Esophagus (tissue), 2 donors: ENCODE data around the gene KCNH4. TPM values are rescaled to one million over a fixed set of nuclear protein-coding genes. Genes with fewer than 3 reads are reported as not detected.

ENCODE experiments used
- H3K27ac ChIP-seq, 2 donors: one replicate each; pipeline ENCODE4 v1.5.1; 2013; ENCODE audit warnings: low read depth in 2 of 2, mild to moderate bottlenecking in 2 of 2, inconsistent platforms in 1 of 2, low read length in 1 of 2, moderate library complexity in 1 of 2
- H3K27me3 ChIP-seq, 2 donors: one replicate each; pipeline ENCODE4 v1.6.1; 2013; ENCODE audit warnings: low read length in 2 of 2, control low read depth in 1 of 2, mild to moderate bottlenecking in 1 of 2; ENCODE audit not compliant: insufficient read depth in 2 of 2, control insufficient read depth in 1 of 2
- H3K36me3 ChIP-seq, 2 donors: one replicate each; pipeline ENCODE4 v1.6.1; 2013; ENCODE audit warnings: low read length in 1 of 2; ENCODE audit not compliant: control insufficient read depth in 2 of 2, insufficient read depth in 2 of 2
- H3K4me1 ChIP-seq, 2 donors: one replicate each; pipeline ENCODE4 v1.6.1; 2013; ENCODE audit warnings: low read length in 1 of 2; ENCODE audit not compliant: control insufficient read depth in 2 of 2, insufficient read depth in 2 of 2
- H3K4me3 ChIP-seq, 2 donors: one replicate each; pipeline ENCODE4 v1.5.1; 2013; ENCODE audit warnings: low read length in 2 of 2, mild to moderate bottlenecking in 2 of 2, low read depth in 1 of 2, moderate library complexity in 1 of 2
- H3K9me3 ChIP-seq, 2 donors: one replicate each; pipeline ENCODE4 v1.6.1; 2013; ENCODE audit warnings: mild to moderate bottlenecking in 2 of 2, low read depth in 1 of 2, low read length in 1 of 2, moderate library complexity in 1 of 2; ENCODE audit not compliant: control insufficient read depth in 2 of 2, insufficient read depth in 1 of 2
- WGBS, 2 donors: extraction: QIAGEN DNeasy Blood & Tissue Kit; methylation state at CpG; one replicate each; pipeline ENCODE4 v1.1.7; 2013; 5-methylcytosine and 5-hydroxymethylcytosine counted together
- polyA plus RNA-seq, 2 donors: library from polyadenylated mRNA; stranded (reverse); fragments of 200-250 nt; gene quantifications; one replicate each; pipeline ENCODE4 v1.2.3, GENCODE V29; 2013
- donor health status: healthy with polysubstance abuse.
- donor health status: Bipolar disorder and iron deficiency.

The KCNH4 gene
- polyA plus RNA-seq, 2 donors, result 0.02 to 0.04 TPM

GRCh38 chr17:42113293-42114069 is 67.5 kb downstream of the KCNH4 start:
- Histone ChIP-seq H3K36me3 (peaks cover 3 to 28% of the 10 kb centered on the region in 2 donors), H3K27ac (peak overlapping the region; percentile 93 to 97), H3K4me3 (no peak overlapping the region), H3K9me3 (no peaks in the 10 kb centered on the region), H3K4me1 (peaks cover 4 to 14% of the 10 kb centered on the region in 2 donors), H3K27me3 (no peaks in the 10 kb centered on the region)
- 87 to 88% methylated on average over 28 of the region's 28 CpGs for WGBS, 2 donors

GRCh38 chr17:42112552-42113176 is 68.3 kb downstream of the KCNH4 start, which contains the start of gene DHX58:
Gene DHX58, minus strand, starts transcription at chr17:42112714. Its CDS starts 822 bp downstream, at chr17:42111892.
- Histone ChIP-seq H3K4me3 (peak within 1 kb of the TSS; percentile 58 to 78), H3K27ac (peak within 1 kb of the TSS; percentile 93 to 97), H3K27me3 (no peaks in the 10 kb centered on the region), H3K36me3 (peaks cover 0 to 27% of the 10 kb centered on the region in 2 donors), H3K4me1 (peaks cover 4 to 21% of the 10 kb centered on the region in 2 donors), H3K9me3 (no peaks in the 10 kb centered on the region)
- 0 to 1% methylated on average over 10 of the region's 10 CpGs for WGBS, 2 donors

GRCh38 chr17:42111871-42112551 is 68.9 kb downstream of the KCNH4 start:
- Histone ChIP-seq H3K27ac (peak overlapping the region; percentile 93 to 97), H3K9me3 (no peaks in the 10 kb centered on the region), H3K4me1 (peaks cover 4 to 24% of the 10 kb centered on the region in 2 donors), H3K27me3 (no peaks in the 10 kb centered on the region), H3K4me3 (peak overlapping the region; percentile 58 to 78), H3K36me3 (peaks cover 0 to 20% of the 10 kb centered on the region in 2 donors)
- WGBS, 2 donors, result 5 to 12% methylated on average over 12 of the region's 12 CpGs

- WGBS, 2 donors, result 87 to 88% methylated on average over 11 of the region's 11 CpGs
- Histone ChIP-seq H3K9me3 (no peaks in the 10 kb centered on the region), H3K27ac (peak overlapping the region; percentile 93 to 97), H3K36me3 (peaks cover 0 to 19% of the 10 kb centered on the region in 2 donors), H3K4me3 (no peak overlapping the region), H3K4me1 (peaks cover 4 to 24% of the 10 kb centered on the region in 2 donors), H3K27me3 (no peaks in the 10 kb centered on the region)
Measured at GRCh38 chr17:42111265-42111636, 69.7 kb downstream of the KCNH4 start.

GRCh38 chr17:42110301-42111264 is 70.4 kb downstream of the KCNH4 start:
- peaks cover 0 to 15% of the 10 kb centered on the region in 2 donors for H3K36me3 ChIP-seq
- 89 to 91% methylated on average over 18 of the region's 18 CpGs for WGBS, 2 donors
- peaks cover 4 to 24% of the 10 kb centered on the region in 2 donors for H3K4me1 ChIP-seq
- H3K4me3 ChIP-seq, result no peak overlapping the region
- H3K27me3 ChIP-seq, result no peaks in the 10 kb centered on the region
- no peaks in the 10 kb centered on the region for H3K9me3 ChIP-seq
- no peak overlapping the region for H3K27ac ChIP-seq

- no peaks in the 10 kb centered on the region for H3K9me3 ChIP-seq
- WGBS, 2 donors, result 94 to 95% methylated on average over 8 to 9 of the region's 9 CpGs
- no peak overlapping the region for H3K27ac ChIP-seq
- no peak overlapping the region for H3K4me3 ChIP-seq
- H3K4me1 ChIP-seq, result peaks cover 4 to 24% of the 10 kb centered on the region in 2 donors
- H3K27me3 ChIP-seq, result no peaks in the 10 kb centered on the region
- peaks cover 0 to 10% of the 10 kb centered on the region in 2 donors for H3K36me3 ChIP-seq
Measured at GRCh38 chr17:42109086-42109485, 71.9 kb downstream of the KCNH4 start.

- 52 to 54% methylated on average over 50 to 51 of the region's 51 CpGs for WGBS, 2 donors
- Histone ChIP-seq H3K27me3 (no peaks in the 10 kb centered on the region), H3K4me1 (peaks cover 4 to 26% of the 10 kb centered on the region in 2 donors), H3K27ac (no peak overlapping the region), H3K4me3 (no peak overlapping the region), H3K9me3 (no peaks in the 10 kb centered on the region), H3K36me3 (peaks cover 0 to 7% of the 10 kb centered on the region in 2 donors)
Measured at GRCh38 chr17:42107597-42108576, 73.1 kb downstream of the KCNH4 start.

- no peak overlapping the region for H3K4me3 ChIP-seq
- H3K9me3 ChIP-seq, result no peaks in the 10 kb centered on the region
- H3K36me3 ChIP-seq, result peaks cover 0 to 7% of the 10 kb centered on the region in 2 donors
- no peaks in the 10 kb centered on the region for H3K27me3 ChIP-seq
- H3K4me1 ChIP-seq, result peaks cover 4 to 23% of the 10 kb centered on the region in 2 donors
- no peak overlapping the region for H3K27ac ChIP-seq
- 71 to 78% methylated on average over 6 of the region's 6 CpGs for WGBS, 2 donors
Measured at GRCh38 chr17:42107124-42107523, 73.8 kb downstream of the KCNH4 start.
